ENCODE measurements around the gene CLDN25.

DNA sequence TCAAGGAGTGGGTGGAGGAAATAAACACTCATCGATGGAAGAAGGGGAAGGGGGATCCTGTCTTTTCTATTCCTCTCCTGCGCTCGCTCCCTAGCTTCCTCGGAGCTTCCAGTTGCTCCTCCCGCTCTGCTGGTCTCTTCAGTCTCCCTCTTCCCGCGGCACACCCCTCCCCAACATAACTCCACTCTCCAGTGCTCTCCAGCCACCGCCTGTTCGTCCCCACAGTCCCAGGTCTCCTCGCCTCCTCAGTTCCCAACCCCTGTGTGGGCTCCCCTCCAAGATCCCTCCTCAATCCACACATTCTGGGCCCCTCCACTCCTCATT lies 6.5 kb upstream of the CLDN25 start:
- TF ChIP-seq, protein P1, sequence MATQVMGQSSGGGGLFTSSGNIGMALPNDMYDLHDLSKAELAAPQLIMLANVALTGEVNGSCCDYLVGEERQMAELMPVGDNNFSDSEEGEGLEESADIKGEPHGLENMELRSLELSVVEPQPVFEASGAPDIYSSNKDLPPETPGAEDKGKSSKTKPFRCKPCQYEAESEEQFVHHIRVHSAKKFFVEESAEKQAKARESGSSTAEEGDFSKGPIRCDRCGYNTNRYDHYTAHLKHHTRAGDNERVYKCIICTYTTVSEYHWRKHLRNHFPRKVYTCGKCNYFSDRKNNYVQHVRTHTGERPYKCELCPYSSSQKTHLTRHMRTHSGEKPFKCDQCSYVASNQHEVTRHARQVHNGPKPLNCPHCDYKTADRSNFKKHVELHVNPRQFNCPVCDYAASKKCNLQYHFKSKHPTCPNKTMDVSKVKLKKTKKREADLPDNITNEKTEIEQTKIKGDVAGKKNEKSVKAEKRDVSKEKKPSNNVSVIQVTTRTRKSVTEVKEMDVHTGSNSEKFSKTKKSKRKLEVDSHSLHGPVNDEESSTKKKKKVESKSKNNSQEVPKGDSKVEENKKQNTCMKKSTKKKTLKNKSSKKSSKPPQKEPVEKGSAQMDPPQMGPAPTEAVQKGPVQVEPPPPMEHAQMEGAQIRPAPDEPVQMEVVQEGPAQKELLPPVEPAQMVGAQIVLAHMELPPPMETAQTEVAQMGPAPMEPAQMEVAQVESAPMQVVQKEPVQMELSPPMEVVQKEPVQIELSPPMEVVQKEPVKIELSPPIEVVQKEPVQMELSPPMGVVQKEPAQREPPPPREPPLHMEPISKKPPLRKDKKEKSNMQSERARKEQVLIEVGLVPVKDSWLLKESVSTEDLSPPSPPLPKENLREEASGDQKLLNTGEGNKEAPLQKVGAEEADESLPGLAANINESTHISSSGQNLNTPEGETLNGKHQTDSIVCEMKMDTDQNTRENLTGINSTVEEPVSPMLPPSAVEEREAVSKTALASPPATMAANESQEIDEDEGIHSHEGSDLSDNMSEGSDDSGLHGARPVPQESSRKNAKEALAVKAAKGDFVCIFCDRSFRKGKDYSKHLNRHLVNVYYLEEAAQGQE (IDR thresholded peaks at IDR 0.05; ENCODE audit: insufficient replicate concordance, low read depth), result no peak
- TF ChIP-seq, protein P2, sequence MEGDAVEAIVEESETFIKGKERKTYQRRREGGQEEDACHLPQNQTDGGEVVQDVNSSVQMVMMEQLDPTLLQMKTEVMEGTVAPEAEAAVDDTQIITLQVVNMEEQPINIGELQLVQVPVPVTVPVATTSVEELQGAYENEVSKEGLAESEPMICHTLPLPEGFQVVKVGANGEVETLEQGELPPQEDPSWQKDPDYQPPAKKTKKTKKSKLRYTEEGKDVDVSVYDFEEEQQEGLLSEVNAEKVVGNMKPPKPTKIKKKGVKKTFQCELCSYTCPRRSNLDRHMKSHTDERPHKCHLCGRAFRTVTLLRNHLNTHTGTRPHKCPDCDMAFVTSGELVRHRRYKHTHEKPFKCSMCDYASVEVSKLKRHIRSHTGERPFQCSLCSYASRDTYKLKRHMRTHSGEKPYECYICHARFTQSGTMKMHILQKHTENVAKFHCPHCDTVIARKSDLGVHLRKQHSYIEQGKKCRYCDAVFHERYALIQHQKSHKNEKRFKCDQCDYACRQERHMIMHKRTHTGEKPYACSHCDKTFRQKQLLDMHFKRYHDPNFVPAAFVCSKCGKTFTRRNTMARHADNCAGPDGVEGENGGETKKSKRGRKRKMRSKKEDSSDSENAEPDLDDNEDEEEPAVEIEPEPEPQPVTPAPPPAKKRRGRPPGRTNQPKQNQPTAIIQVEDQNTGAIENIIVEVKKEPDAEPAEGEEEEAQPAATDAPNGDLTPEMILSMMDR (IDR thresholded peaks at IDR 0.05; ENCODE audit: insufficient read depth, low read length), result no peak

All from HL-60 (cell line).